ENCODE measurements around the gene PRKAG1. TPM values are rescaled to one million over a fixed set of nuclear protein-coding genes. Genes with fewer than 3 reads are reported as not detected.

Gene PRKAG1
- total RNA-seq, result 39.0 and 44.7 TPM in 2 replicates

DNA sequence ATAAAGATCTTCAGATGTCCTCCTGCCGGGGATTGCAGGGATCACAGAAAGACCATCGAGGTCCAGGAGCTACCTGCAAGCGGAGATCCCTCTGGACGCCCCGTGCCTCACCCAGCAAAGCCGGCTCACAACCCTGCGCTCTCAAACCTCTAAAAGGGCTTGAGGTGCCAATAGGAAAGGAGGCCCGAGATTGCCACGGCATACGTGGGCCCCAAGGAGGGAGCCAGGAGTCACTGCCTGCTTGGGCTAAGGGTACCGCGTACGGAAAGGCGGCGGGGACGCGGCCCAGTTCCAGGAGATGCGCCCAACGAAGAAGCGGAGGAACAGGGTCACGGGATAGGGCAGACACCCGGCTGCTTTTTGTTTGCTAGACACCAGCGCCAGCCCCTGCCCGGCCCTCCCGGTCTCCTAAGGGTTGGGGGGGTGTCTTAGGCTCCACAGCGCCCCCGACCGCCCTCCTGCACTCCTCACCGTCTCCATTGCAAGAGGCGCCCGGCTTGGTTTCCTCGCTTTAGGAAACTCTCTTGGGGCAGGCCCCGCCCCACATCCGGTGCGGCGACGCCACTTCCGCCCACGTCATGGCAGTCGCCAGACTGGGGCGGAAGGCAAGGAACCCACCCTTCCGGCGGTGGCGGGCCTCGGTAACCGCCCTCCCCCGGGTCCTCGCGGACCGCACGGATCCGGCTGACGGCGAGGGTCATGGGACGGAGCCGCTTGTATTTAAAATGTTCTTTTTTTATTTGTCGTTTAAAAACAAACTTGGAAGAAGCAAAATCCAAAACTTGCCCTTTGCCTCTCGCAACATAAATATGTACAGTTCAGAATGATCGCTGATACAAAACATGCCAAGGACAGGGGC, at the start of gene PRKAG1:
TSS of gene PRKAG1 (minus strand) at position 516 of the 859 bp plus-strand sequence. CDS start at position 480, 36 bp downstream.

DNA sequence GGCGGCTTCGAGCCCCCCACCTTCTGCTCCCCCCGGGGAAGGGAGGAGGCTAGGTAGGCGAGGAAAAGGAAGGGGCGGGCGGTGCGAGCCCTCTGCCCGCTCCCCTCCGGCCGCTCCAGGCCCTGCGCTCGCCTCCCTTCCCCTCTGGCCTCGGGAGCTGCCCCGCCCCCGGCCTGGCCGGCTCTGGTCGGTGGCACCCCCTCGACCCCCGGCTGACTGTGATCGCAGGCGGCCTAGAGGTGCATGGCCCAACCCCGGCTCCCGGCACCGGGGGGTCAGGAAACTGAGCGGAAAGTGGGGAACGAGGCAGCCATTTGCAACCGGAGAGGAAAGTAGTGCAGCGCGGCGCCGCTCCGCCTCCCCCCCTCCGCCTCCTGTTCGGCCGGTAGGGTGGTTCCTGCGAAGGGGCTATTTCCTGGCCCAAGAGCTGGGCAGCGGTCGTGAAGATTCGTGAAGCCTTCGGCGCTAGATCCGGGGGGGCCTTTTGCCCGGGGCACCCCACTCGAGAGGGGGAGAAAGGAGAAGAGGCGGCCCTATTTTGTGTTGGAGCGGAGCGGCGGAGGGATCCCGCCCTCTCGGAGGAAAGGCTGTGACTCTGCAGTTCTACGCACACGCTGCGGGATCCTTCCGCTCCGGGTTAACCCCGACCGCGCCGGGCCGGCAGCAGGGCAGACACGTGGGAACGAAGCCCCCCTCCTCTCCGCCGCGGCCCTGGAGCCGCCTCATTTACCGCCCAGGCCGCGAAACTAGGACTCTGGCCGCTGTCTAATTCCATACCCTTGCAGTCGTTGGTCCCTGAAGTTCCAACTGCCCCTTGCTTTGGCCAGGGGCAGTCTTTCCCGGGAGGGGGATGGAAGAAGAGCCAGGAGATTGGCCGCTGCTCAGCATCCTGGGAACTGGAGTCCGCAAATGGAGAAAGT, 41.9 kb upstream of the PRKAG1 start, which contains the start of gene KMT2D:
TSS of gene KMT2D (minus strand) at position 558 of the 920 bp plus-strand sequence. CDS start 5,470 bp downstream, outside the sequence.

DNA sequence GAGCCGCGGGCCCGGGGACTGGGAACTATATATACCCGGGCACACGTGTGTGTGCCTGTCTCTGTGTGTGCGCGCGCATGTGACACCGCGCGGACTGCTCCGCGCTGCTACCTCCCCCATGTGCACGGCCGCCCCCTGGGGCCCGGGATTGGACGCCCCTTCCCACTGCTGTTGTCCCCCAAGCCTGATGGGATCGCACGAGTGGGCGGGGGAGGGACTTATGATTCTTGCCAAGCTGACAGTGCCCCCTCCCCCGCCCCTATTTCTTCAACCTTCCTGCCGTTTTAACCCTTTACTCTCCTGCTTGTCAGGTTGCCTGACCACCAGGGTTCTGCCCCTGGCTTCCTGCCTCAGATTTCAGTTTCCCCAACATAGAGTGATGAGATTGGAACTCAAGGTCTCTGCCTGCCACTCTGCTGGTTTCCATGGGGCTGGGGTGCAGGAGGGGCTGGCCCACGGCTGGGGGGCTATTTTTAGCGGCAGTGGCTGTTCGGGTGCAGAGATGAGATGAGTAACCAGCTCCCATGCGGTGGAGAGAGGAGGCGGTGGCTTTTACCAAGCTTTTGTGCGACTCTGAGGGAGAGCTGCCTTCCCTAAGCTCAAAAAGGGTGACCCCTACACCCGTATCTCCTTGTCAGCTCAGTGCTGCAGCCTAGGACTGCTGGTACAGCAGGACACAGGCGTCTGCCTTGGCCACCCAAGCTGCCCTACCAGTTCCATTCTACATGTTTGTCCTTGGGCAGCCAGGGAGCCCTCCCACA, 19.0 kb downstream of the PRKAG1 start, which contains the start of gene DDN:
TSS of gene DDN (minus strand) at position 5 of the 761 bp plus-strand sequence. CDS start 88 bp downstream, outside the sequence.

DNA sequence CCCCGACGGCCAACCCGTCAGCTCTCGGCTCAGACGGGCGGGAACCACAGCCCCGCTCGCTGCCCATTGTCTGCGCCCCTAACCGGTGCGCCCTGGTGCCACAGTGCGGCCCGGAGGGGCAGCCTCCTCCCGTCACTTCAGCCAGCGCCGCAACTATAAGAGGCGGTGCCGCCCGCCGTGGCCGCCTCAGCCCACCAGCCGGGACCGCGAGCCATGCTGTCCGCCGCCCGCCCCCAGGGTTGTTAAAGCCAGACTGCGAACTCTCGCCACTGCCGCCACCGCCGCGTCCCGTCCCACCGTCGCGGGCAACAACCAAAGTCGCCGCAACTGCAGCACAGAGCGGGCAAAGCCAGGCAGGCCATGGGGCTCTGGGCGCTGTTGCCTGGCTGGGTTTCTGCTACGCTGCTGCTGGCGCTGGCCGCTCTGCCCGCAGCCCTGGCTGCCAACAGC, 40.3 kb downstream of the PRKAG1 start, which contains the start of gene WNT1:
TSS of gene WNT1 (plus strand) at position 32 of the 450 bp plus-strand sequence. CDS start at position 361, 329 bp downstream.

DNA sequence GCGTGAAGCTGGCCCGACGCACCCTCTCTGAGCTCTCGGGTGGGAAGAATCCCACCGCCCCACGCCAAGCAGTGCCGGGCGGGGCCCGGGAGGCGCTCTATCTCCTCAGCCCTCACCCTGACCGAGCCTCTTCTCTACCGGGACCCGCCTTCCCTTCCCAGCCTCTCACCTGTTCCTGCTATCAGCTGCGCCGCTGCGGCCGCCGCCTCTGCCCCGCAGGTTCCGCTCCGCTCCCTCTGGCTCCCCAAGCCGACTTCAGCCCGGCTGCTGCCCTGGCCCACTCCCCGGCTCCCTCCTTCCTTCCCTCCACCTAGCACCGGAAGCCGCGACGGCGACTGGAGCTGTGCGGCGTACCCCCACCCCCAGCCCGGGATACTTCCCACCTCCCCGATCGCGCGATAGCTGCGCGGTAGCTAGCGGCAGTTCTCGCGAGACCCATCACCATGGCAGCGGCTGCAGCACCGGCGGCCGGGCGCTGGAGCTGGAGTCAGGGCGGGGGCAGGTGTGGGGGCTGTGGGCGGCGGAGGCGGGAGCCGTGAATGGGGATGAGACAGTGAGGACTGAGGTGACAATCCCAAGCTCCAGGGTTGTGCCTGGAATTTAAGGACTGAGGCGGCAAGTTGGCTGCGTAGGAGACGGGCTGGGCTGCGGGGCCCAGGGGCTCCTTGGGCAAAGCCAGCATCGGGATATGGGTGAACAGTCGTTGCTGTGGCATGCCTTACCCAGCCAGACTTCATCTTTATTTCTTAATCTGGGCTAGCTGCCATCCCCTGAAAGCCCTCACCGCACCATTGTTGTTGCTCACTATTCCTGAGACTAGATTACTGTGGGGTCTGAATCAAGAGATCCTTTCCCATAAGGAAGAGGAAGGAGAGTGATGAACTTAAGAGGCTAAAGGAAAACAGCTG, 61.2 kb downstream of the PRKAG1 start, which contains the start of gene ARF3:
TSS of gene ARF3 (minus strand) at position 347 of the 908 bp plus-strand sequence. CDS start 16,392 bp downstream, outside the sequence.

Other genes starting within 250 kb of the PRKAG1 start
- gene ADCY6, start 229.7 kb downstream of the PRKAG1 start, total RNA-seq, result 29.5 and 29.7 TPM in 2 replicates
- gene CACNB3, start 200.3 kb downstream of the PRKAG1 start, total RNA-seq, result 5.5 and 6.2 TPM in 2 replicates
- 58.8 and 69.5 TPM in 2 replicates for gene DDX23, start 166.6 kb downstream of the PRKAG1 start, total RNA-seq
- gene RND1, start 152.9 kb downstream of the PRKAG1 start, total RNA-seq, result 2.1 and 2.4 TPM in 2 replicates
- gene FKBP11, start 93.3 kb downstream of the PRKAG1 start, total RNA-seq, result 8.3 and 11.5 TPM in 2 replicates
- gene ARF3, start 61.3 kb downstream of the PRKAG1 start, total RNA-seq, result 39.1 and 40.5 TPM in 2 replicates
- under 0.01 TPM in 2 replicates for gene WNT10B, start 47.0 kb downstream of the PRKAG1 start, total RNA-seq
- gene WNT1, start 40.5 kb downstream of the PRKAG1 start, total RNA-seq, result not detected in 2 replicates
- gene DDN, start 19.4 kb downstream of the PRKAG1 start, total RNA-seq, result 0.09 and 0.11 TPM in 2 replicates
- gene KMT2D, start 42.0 kb upstream of the PRKAG1 start, total RNA-seq, result 22.3 and 33.5 TPM in 2 replicates
- 0.76 and 1.2 TPM in 2 replicates for gene RHEBL1, start 51.2 kb upstream of the PRKAG1 start, total RNA-seq
- gene DHH, start 76.0 kb upstream of the PRKAG1 start, total RNA-seq, result 0.26 and 0.33 TPM in 2 replicates
- gene LMBR1L, start 92.1 kb upstream of the PRKAG1 start, total RNA-seq, result 75.0 and 82.4 TPM in 2 replicates
- 428 and 433 TPM in 2 replicates for gene TUBA1B, start 112.6 kb upstream of the PRKAG1 start, total RNA-seq
- gene TUBA1A, start 170.3 kb upstream of the PRKAG1 start, total RNA-seq, result 454 and 466 TPM in 2 replicates
- 79.7 and 102 TPM in 2 replicates for gene TUBA1C, start 246.3 kb upstream of the PRKAG1 start, total RNA-seq

All from dermis lymphatic vessel endothelial cell (primary cell).